HL-60 (cell line): ENCODE measurements around the gene POTEJ.
"Not testable (repeated sequence)": the region's sequence is repeated elsewhere in the genome, so short reads cannot be mapped to it uniquely, and the experiment has no call there.

Experiments
- CTCF ChIP-seq: IDR thresholded peaks from one replicate; pipeline ENCODE4 v1.5.1; 2011; ENCODE audit warnings: low read length, control low read depth, inconsistent platforms; ENCODE audit not compliant: insufficient read depth
- POLR2AphosphoS5 ChIP-seq: IDR thresholded peaks from 2 replicates; pipeline ENCODE4 v1.6.1; 2012; ENCODE audit warnings: low read depth
- SPI1 ChIP-seq: IDR thresholded peaks from 2 replicates; pipeline ENCODE4 v1.6.1; 2012; ENCODE audit warnings: low read depth, mild to moderate bottlenecking, borderline replicate concordance

- TF ChIP-seq SPI1, CTCF, POLR2AphosphoS5: not testable (repeated sequence)
Measured at GRCh38 chr2:130582970-130583369, 28.3 kb upstream of the POTEJ start.
